Stimulated activated CD4-positive, alpha-beta T cell treated with anti-CD3 and anti-CD28 coated beads, TNF-alpha, amount 100 ng/mL, for 1 hour (primary cell): ENCODE measurements around the gene MCM3AP.
A peak's percentile ranks its signal among the peaks of the same experiment; 100 is the strongest.
"Not testable (repeated sequence)": the region's sequence is repeated elsewhere in the genome, so short reads cannot be mapped to it uniquely, and the experiment has no call there.

Experiments
- DNase-seq, 3 donors: peaks; one replicate each; pipeline ENCODE4 v3.0.0-alpha.2; 2020; ENCODE audit warnings: low read depth in 3 of 3, low spot score in 1 of 3

Gene MCM3AP

DNA sequence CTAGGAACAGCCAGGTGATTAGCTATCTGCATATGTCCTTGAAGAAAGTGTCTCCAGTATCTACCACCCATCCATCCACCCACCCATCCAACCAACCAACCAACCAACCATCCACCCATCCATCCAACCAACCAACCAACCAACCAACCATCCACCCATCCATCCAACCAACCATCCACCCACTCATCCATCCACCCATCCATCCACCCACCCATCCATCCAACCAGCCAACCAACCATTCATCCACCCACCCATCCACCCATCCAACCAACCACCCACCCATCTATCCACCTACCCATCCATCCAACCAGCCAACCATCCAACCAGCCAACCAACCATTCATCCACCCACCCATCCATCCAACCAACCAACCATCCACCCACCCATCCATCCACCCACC is 26.2 kb upstream of the MCM3AP start:
- no peak for DNase-seq

DNA sequence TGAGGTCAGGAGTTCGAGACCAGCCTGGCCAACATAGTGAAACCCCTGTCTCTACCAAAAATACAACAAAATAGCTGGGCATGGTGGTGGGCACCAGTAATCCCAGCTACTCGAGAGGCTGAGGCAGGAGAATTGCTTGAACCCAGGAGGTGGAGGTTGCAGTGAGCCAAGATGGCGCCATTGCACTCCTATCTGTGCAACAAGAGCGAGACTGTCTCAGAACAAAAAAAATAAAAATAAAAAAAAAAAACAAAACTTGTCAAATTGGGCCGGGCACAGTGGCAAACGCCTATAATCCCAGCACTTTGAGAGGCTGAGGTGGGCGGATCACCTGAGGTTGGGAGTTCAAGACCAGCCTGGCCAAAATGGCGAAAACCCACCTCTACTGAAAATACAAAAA is 24.8 kb upstream of the MCM3AP start:
- not testable (repeated sequence) for DNase-seq

DNA sequence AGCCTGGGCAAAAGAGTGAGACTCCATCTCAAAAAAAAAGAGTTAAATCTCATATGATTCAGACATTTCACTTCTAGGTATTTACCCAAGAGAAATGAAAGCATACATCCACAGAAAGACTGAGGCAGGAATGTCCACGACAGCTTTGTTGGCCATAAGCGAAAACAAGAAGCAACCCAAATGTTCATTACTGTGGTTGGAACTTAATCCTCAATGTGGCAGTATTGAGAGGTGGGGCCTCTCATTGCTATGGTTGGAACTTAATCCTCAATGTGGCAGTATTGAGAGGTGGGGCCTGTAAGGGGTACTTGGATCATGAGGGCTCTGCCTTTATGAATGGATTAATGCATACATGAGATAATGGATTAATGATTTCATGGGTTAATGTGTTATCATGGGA is 23.0 kb upstream of the MCM3AP start:
- no peak for DNase-seq

DNA sequence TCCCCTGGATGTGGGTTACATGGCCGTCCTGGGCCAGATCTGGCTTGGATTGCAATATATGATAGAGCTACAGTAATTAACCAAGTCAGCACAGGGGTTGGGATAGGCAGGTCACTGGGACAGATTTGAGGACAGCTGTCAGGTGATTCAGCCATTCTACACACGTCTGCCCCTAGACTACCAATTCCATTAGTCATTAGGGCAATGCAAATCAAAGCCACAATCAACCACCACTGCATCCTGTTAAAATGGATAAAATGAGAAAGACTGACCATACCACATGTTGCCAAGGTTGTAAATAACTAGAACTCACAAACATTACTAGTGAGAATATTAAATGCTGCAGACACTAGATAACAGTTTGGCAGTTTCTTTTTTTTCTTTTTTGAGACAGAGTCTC is 22.2 kb upstream of the MCM3AP start:
- DNase-seq = no peak

DNA sequence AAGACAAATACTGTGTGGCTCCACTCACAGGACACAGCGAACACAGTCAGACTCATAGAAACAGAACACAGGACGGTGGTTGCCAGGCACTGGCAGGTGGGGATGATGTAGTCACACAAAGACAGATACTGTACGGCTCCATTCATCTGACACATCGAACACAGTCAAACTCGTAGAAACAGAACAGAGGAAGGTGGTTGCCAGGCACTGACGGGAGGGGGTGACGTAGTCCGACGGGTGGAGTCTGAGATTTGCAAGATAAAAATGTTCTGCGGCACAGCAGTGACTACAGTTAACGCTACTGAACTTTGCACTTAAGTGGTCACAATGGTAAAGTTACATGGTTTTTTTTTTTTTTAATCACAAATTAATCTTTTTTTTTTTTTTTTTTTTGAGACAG is 19.5 kb upstream of the MCM3AP start:
- no peak for DNase-seq

DNA sequence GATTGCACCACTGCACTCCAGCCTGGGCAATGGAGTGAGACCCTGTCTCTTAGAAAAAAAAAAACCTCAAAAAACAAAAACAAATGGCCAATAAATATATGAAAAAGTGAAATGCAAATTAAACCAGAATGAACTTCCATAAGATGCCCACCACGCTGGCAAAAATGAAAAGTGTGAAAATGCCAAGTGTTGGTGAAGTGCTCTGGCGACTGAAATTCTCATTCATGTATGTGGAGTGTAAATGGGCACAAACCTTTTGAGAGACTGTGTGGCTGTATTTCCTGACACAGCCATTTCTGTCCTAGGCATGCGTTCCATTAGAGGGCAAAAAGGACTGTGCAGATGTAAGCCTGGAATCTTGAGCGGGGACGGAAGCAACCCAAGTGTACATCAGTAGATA is 19.0 kb upstream of the MCM3AP start:
- DNase-seq = no peak

DNA sequence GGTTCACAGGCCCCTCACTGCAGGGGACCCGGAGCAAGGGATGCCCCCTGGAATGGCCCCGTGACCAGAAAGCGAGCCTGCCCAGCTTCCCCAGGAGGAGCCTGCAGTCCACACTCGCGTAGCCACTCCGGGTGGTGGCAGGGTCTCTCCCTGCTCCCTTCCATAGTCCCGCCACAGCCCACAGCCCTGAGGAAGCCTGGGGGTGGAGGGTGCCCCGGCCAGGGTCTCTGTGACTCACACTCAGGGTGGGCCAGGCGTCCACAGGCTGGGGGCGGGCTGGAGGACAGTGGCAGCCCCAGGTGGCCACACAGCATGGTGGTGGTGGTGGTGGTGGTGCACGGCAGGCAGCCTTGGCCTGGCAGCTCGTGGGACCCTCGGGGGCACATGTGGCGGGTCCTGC is 16.3 kb upstream of the MCM3AP start:
- DNase-seq = no peak

DNA sequence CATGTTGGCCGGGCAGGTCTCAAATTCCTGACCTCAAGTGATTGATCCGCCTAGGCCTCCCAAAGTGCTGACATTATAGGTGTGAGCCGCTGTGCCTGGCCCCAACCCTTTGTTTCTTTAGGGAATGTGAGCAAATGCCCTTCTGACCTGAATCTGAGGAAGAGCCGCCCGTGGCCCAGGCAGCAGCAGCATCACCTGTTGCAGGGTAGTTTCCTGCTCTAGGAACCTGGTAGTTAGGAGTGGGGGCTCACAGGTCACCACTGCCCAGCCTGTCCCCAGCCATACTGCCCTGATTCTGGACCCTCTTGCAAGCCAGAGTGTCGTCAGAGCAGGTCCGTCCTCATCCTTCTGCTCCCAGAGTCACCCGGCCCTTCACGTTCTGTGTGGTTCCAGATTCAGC is 13.8 kb upstream of the MCM3AP start:
- DNase-seq = no peak

DNA sequence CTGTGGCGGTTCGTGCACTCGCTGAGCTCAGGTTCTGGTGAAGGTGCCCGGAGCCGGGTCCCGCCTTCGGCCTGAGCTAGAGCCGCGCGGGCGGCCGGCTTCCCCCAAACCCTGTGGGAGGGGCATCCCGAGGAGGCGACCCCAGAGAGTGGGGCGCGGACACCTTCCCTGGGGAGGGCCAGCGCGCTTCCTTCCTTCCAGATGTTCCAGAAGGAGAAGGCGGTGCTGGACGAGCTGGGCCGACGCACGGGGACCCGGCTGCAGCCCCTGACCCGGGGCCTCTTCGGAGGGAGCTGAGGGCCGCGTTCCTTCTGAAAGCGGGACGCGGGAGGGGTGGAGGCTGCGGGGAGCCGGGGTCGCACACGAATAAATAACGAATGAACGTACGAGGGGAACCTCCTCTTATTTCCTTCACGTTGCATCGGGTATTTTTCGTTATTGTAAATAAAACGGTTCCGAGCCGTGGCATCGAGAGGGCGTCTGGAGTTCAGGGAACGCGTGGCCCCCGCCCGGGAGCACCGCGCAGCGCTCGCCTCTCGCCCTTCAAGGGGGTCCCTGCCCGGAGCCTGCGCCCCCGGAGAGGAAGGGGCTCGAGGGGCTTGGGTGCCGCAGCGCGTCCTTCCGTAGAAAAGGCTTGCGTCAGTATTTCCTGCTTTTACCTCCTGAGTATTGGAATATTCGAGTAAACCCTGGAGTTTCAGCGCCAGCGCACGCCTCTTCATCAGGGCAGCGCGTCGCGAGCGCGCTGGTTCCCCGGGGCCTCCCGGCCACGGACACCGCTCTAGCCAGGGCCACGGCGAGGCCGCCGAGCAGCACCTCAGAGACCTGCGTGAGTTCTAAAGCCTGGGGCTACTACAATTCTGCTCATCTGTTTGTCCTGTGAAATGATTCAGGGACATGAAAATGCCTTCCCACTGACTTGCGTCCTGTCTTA is 12.2 kb upstream of the MCM3AP start:
- DNase-seq = no peak

DNA sequence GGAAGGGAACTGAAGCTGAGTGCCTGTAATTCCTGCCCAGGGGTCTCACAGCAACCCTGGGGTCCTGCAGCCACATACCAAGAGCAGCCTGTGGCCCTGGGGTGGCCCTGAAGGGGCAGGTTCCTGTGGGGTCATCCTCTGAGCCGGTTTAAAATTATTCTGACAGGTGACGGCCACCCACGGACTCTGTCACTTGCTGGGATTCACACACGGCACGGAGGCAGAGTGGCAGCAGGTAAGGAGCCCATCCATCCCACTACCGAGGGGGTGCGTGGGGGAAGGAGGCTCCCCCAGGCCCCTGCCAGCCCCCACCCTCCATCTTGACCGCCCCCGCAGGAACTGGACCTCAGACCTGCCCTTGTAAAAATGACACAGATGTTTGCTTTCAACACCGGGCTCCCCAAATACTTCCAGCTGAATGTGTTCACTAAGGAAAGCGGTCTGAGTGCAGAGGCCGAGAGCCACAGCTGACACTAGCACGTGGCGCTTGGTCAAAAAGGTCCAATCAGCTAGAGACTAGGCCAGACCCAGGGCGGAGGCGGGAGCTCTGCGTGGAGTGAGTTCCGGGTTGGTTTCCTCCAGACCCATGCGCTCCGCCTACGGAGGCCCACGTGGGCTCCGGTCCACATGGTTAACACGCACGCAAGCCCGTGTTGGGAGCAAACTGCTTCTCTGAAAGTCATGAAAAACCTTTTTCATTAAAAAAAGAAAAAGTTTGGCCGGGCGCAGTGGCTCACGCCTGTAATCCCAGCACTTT is 10.8 kb upstream of the MCM3AP start:
- DNase-seq = peak in 2 of 3 donors; percentile 18 to 26

DNA sequence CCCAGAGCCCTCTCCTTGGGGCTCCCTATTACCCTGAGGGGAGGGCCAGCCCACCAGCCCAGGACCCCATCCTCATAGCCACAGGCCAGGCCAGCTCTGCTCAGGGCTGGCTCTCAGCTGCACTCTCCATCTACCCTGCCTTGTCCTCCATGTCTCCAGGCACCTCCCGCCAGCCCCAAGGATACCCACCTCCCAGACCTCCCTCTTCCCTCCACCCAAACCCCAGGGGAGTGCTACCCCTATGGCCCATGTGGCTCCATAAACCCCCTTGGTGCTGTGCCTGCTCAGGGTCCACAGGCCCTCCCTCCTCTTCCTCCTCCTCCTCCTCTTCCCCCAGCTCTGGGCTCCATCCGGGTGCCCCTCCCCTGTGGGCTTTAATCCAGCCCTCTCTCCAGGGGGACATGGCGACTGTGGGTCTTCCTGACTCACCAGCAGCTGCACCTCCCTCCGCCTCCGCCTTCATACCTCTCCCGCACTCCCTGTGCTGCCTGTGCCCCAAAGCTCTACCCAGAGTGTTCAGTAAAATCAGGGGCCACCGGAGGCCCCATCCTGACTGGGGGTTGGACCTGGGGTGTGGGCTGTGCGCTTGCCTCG is 9.9 kb upstream of the MCM3AP start:
- no peak for DNase-seq

DNA sequence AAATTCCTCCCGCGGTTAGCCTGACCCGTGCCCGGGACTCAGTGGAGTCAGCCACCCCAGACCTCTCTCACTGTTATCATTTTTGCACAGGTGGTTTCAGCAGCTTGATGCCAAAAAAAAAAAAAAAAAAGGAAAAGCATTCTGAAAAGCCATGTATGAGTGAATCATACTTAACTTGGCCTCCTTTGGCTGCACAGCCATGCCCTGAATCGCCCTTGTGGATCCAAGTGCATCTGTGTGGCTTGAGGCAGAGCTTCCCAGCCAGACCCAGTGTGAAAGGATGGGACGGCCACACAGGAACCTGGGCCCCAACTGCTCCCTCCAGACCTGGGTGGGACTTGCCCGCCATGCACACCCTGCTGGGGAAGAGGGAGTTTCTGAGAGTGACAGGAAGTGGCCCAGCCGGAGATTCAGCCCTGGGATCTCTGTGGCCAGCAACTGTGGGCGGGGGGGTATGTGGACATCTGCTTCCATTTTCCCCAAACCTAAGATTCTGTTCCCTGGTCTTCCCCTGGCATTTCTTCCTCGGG is 9.3 kb upstream of the MCM3AP start:
- DNase-seq = no peak

DNA sequence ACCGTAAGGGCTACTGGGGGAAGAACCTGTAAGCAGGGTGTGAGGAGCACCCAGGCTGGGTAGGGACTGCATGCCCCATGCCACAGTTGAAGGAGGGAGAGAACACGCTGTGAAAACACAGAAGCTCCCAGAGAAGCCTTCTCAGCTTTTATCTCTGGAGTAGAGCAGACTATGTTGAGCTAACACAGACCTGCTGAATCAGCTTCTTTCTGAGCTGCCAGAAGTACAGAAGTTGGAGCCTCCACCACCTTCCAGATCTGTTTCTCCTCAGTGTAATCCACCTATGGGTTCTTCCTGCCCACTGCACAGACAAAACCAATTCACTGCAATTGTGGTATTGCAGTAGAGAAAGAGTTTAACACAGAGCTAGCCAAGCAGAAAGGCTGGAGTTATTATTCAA is 6.2 kb upstream of the MCM3AP start:
- DNase-seq = no peak

DNA sequence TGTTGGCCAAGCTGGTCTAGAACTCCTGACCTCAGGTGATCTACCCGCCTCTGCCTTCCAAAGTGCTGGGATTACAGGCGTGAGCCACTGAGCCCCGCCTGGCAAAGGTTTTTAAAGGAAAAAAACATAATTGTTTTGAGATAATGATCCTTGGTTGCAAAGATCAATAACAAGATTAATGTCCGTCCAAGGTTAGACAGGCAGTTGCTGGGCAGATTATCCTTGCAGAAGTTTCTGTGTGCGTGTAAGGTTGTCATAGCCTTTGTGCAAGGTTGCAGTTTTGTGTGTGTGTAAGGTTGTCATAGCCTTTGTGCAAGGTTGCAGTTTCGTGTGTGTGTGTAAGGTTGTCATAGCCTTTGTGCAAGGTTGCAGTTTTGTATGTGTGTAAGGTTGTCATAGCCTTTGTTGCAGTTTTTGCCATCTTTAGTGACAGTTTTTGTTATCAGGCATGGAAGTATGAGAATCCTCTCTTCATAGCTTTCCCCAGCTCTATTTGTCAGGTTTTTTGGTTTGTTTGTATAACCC is 4.3 kb upstream of the MCM3AP start:
- DNase-seq = no peak

DNA sequence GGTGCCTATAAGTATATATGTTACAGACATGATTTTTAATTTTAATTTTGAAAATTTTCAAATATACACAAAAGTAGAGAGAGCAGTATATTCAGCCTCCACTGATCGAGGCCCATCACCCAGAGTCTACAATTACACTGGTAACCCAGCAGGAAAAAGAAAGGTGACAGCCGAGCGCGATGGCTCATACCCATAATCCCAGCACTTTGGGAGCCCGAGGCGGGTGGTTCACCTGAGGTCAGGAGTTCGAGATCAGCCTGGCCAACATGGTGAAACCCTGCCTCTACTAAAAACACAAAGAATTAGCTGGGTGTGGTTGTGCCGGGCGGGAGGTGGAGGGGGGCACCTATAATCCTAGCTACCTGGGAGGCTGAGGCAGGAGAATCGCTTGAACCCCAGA is 2.1 kb upstream of the MCM3AP start:
- no peak for DNase-seq

DNA sequence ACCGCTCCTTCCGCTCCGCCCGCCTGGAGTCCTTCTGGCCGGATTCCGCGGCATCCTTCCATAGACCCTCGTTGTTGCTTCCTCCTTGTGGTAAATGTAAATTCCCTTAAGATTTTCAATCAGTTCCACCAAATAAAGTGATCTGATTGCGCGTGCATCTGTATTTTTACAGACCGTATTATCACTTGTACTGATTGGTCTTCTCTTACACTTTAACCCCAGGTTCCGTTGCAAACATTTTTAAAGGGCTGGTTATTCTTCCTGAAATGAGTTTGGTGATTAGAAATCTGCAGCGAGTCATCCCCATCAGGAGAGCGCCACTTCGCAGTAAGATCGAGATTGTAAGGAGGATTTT is 1.2 kb upstream of the MCM3AP start:
- no peak for DNase-seq

DNA sequence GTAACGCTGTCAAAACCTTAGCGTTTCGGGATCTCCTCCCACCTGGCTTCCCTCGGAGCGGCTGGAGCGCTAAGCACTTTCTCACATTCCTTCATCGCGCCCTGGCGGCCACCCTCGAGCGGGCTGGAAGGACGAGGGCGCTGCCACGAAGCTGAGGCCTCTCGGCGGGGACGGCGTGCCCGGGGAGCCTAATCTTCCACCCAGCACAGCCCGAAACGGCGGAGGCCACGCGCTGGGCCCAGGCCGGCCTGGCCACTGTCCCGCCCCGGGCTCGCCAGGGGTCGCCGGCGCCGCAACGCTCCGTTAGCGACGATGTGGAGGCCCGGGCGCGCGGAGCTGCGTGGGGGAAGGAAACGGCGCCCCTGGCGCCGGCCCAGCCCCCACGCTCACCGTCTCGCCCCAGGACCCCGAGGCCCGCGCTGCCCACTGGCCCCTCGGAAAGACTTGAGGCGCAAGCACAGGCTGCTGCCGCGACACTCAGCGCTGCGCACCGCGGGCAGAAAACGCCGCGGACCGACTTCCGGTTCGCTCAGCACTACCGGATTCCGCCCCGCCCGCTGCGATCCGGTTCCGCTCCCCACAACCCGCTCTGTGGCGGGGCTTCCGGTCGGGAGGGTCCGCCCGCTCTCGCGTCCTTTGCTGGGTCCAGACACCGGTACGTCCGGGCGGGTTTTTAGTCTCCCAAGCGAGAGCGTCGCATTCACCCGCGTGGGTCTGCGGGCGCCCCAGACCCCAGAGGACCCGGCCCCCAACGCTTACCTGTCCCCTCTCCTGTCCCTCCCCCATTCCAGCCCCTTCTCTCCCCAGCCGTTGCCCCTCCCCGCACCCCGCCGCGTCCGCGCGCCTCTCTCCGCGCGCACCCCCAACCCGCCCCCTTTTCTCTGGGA is 593 bp upstream of the MCM3AP start, which contains the start of gene YBEY:
Gene YBEY (plus strand): TSS at position 582 of the 887 bp plus-strand sequence. CDS start 572 bp downstream, outside the sequence.
- DNase-seq = peak; percentile 53 to 73 (median 62)

DNA sequence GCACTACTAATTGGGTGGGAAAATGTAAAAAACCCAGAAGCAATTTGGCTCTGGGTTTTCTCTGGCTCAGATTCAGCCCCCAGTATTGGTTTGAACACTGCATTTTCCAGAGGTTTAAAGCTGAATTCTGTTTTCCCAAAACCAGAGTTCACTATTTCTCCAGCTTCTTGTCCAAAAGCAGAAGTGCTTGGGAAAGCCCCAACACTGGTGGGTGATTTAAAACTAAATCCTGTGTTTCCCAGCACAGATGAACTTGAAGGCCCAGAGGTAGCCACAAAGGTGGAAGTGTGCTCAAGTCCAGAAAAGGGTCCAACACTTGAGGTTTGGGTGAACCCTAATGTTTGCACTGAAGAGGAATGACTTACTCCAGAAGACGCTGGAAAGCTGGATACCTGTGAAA is 678 bp downstream of the MCM3AP start:
- DNase-seq = no peak

DNA sequence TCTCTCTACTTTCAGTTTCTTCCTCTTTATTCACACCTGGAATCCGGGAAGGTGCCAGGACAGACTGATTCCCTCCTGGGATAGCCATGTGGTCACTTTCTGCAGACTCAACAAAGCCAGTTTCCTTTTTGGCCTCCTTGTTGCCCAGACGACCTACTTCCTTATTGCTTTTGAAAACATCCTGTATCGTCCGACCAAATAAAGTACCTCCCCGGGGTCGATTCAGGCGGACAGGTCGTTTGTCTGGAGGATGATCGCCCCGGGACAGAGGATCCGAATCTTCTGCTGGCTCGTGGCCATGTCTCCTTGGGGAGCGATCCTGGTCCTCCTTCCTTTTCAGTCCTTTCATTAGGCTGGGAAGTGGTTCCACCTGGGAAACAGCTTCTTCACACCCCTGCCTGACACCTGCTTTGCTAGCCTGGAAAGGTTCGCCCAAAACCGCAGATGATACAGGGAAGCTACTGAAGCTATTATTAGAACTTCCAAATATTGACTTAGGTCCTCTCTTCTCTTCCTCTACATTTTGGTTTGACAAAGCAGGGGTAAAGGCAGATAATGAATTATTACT is 1.2 kb downstream of the MCM3AP start:
- DNase-seq = no peak

DNA sequence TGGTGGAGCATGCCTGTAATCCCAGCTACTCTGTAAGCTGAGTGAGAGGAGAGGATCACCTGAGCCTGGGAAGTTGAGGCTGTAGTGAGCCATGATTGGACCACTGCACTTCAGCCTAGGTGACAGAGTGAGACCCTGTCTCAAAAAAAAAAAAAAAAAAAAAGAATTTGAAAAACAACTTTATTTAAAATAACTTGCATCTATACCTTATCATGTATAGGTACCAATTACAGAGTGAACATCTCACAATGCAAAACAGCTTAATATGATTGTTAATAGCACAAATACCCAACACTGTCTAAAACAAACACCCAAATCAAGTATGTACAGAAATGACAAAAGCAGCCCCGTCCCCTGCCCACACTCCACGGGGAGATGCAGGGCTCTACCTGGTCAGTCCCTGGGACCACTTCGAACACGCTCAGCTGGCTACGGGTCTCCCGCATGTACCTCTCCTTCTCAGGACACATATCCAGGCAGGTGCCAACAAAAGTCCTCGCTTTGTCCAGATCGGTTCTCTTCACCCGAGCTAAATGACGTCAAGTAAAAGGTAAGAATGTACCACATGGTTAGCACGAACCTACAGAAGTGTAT is 10.5 kb downstream of the MCM3AP start:
- DNase-seq = no peak
